Measurements from ENCODE around the gene NDUFS6. TPM values are rescaled to one million over a fixed set of nuclear protein-coding genes. Genes with fewer than 3 reads are reported as not detected.

The NDUFS6 gene
- total RNA-seq, 1 experiment from 2014 or later = 59.7 TPM

DNA sequence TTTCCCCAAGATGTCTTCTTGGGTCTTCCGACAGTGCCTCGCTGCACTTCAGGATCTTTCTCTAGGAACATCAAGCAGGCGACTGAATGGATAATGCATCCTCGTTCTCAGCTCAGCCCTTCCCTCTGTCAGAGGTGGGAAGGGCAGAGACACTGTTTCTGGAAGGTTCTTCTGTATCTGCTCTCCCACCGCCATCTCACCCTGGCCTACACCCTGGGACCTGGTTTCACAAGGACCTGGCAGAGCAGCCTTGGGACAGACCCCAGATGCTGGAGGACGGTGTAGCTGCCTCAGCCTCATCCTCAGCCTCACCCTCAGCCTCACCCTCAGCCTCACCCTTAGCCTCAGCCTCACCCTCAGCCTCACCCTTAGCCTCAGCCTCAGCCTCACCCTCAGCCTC, 20.1 kb upstream of the NDUFS6 start:
- POLR2A ChIA-PET = interaction anchor here (0.6 kb wide), 1 partner anchor 25 kb away, joined by 4 read pairs; no protein-coding TSS in a partner anchor
- DNase-seq = peak in 1 of 2 experiments; percentile 27
- no peak overlapping the region for H3K4me3 Mint-ChIP-seq (ENCODE audit: unreplicated experiment)
- no peaks in the 10 kb centered on the region for H3K9me3 Mint-ChIP-seq (ENCODE audit: unreplicated experiment)
- Histone ChIP-seq H3K4me3 (ENCODE audit: low read depth, low read length) (no peak overlapping the region), H3K9me3 (no peaks in the 10 kb centered on the region), H3K4me1 (no peaks in the 10 kb centered on the region), H3K36me3 (ENCODE audit: control insufficient read depth, insufficient read depth, low read length) (no peaks in the 10 kb centered on the region), H3K27me3 (replicated peaks; ENCODE audit: control insufficient read depth, insufficient read depth, low read length) (no peaks in the 10 kb centered on the region)
- TF ChIP-seq, protein P1, sequence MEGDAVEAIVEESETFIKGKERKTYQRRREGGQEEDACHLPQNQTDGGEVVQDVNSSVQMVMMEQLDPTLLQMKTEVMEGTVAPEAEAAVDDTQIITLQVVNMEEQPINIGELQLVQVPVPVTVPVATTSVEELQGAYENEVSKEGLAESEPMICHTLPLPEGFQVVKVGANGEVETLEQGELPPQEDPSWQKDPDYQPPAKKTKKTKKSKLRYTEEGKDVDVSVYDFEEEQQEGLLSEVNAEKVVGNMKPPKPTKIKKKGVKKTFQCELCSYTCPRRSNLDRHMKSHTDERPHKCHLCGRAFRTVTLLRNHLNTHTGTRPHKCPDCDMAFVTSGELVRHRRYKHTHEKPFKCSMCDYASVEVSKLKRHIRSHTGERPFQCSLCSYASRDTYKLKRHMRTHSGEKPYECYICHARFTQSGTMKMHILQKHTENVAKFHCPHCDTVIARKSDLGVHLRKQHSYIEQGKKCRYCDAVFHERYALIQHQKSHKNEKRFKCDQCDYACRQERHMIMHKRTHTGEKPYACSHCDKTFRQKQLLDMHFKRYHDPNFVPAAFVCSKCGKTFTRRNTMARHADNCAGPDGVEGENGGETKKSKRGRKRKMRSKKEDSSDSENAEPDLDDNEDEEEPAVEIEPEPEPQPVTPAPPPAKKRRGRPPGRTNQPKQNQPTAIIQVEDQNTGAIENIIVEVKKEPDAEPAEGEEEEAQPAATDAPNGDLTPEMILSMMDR (IDR thresholded peaks at IDR 0.05; ENCODE audit: insufficient read depth in 1 of 2, low read depth in 1 of 2, low read length in 1 of 2, severe bottlenecking in 1 of 2, unreplicated experiment in 1 of 2) = no peak
- H3K27me3 Mint-ChIP-seq (ENCODE audit: insufficient read depth, unreplicated experiment) = peaks cover 3% of the 10 kb centered on the region
- H3K4me1 Mint-ChIP-seq (ENCODE audit: low read depth, unreplicated experiment) = no peaks in the 10 kb centered on the region
- no TSS peak for BruUV-seq (replicated peaks)
- H3K36me3 Mint-ChIP-seq (ENCODE audit: insufficient read depth, unreplicated experiment) = no peaks in the 10 kb centered on the region
- no peak overlapping the region for H3K27ac Mint-ChIP-seq (ENCODE audit: unreplicated experiment)
- CTCF ChIA-PET = no interaction called here
- intact Hi-C loops (cut with micrococcal nuclease; ENCODE audit: unreplicated experiment) = no loop called here

DNA sequence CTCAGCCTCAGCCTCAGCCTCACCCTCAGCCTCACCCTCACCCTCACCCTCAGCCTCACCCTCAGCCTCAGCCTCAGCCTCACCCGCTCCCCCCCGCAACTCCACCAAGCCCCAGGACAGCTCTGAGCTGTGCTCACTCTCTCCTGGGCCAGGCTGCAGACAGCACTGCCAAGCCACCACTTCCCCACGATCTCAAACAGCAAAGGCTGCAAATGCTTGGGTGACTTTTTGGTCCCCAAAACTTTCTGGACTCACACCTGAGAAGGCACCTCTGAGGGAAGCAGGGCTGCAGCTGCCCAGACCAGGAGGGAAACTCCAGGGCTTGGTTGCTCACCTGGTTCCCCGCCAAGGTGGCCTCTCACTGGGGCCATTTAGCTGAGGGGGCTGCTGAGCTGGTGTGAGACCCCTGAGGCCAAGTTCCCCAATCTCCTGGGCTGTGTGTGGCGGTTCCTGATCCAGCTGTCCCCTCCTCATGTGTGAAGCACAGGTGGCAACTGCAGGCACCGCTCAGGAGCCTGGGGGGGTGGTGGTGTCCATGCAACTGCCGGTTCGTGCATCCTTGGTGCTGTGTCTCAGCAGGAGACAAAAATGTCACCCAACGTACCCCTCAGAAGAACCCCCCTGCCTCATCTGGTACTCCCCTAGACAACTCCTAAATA, 19.4 kb upstream of the NDUFS6 start:
- intact Hi-C loops (cut with micrococcal nuclease; ENCODE audit: unreplicated experiment) = no loop called here

DNA sequence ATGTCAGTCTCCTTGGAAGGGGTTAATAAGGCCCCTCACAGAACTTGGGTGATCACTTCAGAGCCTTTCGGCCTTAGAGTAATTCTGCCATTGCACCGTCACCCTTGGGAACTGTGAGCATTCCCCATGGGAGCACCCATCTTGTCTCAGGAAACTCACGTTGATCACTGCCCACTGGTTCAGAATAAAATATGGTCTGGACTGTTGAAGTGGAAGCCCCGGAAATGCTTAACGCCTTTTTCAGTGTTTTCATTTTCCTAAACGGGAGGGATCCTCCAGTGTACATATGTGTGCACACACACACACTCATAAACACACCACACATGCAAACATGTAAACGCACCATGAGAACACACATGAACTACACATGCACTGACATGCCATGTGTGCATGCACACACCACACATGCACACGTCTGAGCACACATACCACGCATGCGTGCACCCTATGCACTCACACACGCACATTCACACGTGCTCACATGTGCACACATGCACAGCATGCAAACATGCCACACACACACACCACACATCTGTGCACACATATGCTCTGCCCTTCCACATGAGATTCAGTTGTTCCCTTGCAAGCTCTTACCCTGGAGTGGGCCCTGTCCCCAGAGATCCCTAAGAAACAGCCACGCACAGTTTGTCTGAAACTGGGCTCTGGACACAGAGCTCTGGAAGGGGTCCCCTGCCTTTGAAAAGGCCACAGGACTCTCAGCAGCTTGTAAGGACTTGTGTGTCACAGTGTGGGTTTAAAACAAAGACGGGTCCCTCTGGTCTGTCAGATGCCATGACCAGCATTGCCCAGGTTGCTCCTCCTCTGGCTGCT, 18.6 kb upstream of the NDUFS6 start:
- H3K4me1 Mint-ChIP-seq (ENCODE audit: low read depth, unreplicated experiment) = no peaks in the 10 kb centered on the region
- no peak overlapping the region for H3K27ac Mint-ChIP-seq (ENCODE audit: unreplicated experiment)
- Histone ChIP-seq H3K4me3 (ENCODE audit: low read depth, low read length) (no peak overlapping the region), H3K36me3 (ENCODE audit: control insufficient read depth, insufficient read depth, low read length) (no peaks in the 10 kb centered on the region), H3K27me3 (replicated peaks; ENCODE audit: control insufficient read depth, insufficient read depth, low read length) (no peaks in the 10 kb centered on the region), H3K9me3 (no peaks in the 10 kb centered on the region), H3K4me1 (no peaks in the 10 kb centered on the region)
- BruUV-seq (replicated peaks) = no TSS peak
- TF ChIP-seq, protein P1 (IDR thresholded peaks at IDR 0.05; ENCODE audit: insufficient read depth in 1 of 2, low read depth in 1 of 2, low read length in 1 of 2, severe bottlenecking in 1 of 2, unreplicated experiment in 1 of 2) = no peak
- no peaks in the 10 kb centered on the region for H3K36me3 Mint-ChIP-seq (ENCODE audit: insufficient read depth, unreplicated experiment)
- DNase-seq = peak in 1 of 2 experiments; percentile 21
- ChIA-PET POLR2A (no interaction called here), CTCF (no interaction called here)
- H3K9me3 Mint-ChIP-seq (ENCODE audit: unreplicated experiment) = no peaks in the 10 kb centered on the region
- H3K27me3 Mint-ChIP-seq (ENCODE audit: insufficient read depth, unreplicated experiment) = peaks cover 3% of the 10 kb centered on the region
- no peak overlapping the region for H3K4me3 Mint-ChIP-seq (ENCODE audit: unreplicated experiment)
- intact Hi-C loops (cut with micrococcal nuclease; ENCODE audit: unreplicated experiment) = no loop called here

More for the DNA sequence above, 19.4 kb upstream of the NDUFS6 start:
- H3K9me3 ChIP-seq = no peaks in the 10 kb centered on the region
- peaks cover 3% of the 10 kb centered on the region for H3K27me3 Mint-ChIP-seq (ENCODE audit: insufficient read depth, unreplicated experiment)
- H3K4me3 Mint-ChIP-seq (ENCODE audit: unreplicated experiment) = no peak overlapping the region
- ChIA-PET POLR2A (no interaction called here), CTCF (no interaction called here)
- TF ChIP-seq, protein P1 (IDR thresholded peaks at IDR 0.05; ENCODE audit: insufficient read depth in 1 of 2, low read depth in 1 of 2, low read length in 1 of 2, severe bottlenecking in 1 of 2, unreplicated experiment in 1 of 2) = no peak
- BruUV-seq (replicated peaks) = no TSS peak
- DNase-seq = peak in 1 of 2 experiments; percentile 22
- H3K4me1 ChIP-seq = no peaks in the 10 kb centered on the region
- no peaks in the 10 kb centered on the region for H3K4me1 Mint-ChIP-seq (ENCODE audit: low read depth, unreplicated experiment)
- no peaks in the 10 kb centered on the region for H3K36me3 Mint-ChIP-seq (ENCODE audit: insufficient read depth, unreplicated experiment)
- H3K4me3 ChIP-seq (ENCODE audit: low read depth, low read length) = no peak overlapping the region
- no peak overlapping the region for H3K27ac Mint-ChIP-seq (ENCODE audit: unreplicated experiment)
- no peaks in the 10 kb centered on the region for H3K36me3 ChIP-seq (ENCODE audit: control insufficient read depth, insufficient read depth, low read length)
- H3K9me3 Mint-ChIP-seq (ENCODE audit: unreplicated experiment) = no peaks in the 10 kb centered on the region
- no peaks in the 10 kb centered on the region for H3K27me3 ChIP-seq (replicated peaks; ENCODE audit: control insufficient read depth, insufficient read depth, low read length)

All from Caco-2 (cell line).